Endothelial cell (in vitro differentiated cells): ENCODE results near the gene SF3B6. TPM values are rescaled to one million over a fixed set of nuclear protein-coding genes. Genes with fewer than 3 reads are reported as not detected.

Source experiments
- DNase-seq: peaks from one replicate; pipeline ENCODE4 v3.0.0; 2021; ENCODE audit warnings: low spot score
- H3K27ac Mint-ChIP-seq: one replicate; pipeline ENCODE4 v1.8.0; 2021; ENCODE audit warnings: mixed read lengths, inconsistent platforms; ENCODE audit not compliant: unreplicated experiment
- H3K27me3 Mint-ChIP-seq: one replicate; pipeline ENCODE4 v1.8.0; 2021; ENCODE audit warnings: mild to moderate bottlenecking, moderate library complexity, mixed read lengths, inconsistent platforms; ENCODE audit not compliant: unreplicated experiment
- H3K36me3 Mint-ChIP-seq: one replicate; pipeline ENCODE4 v1.8.0; 2021; ENCODE audit warnings: mild to moderate bottlenecking, low read depth, mixed read lengths, inconsistent platforms; ENCODE audit not compliant: unreplicated experiment
- H3K4me1 Mint-ChIP-seq: one replicate; pipeline ENCODE4 v1.8.0; 2021; ENCODE audit warnings: mild to moderate bottlenecking, mixed read lengths, inconsistent platforms; ENCODE audit not compliant: unreplicated experiment
- H3K4me3 Mint-ChIP-seq: one replicate; pipeline ENCODE4 v1.8.0; 2021; ENCODE audit warnings: mild to moderate bottlenecking, mixed read lengths, inconsistent platforms; ENCODE audit not compliant: unreplicated experiment
- H3K9me3 Mint-ChIP-seq: one replicate; pipeline ENCODE4 v1.8.0; 2021; ENCODE audit warnings: mixed read lengths, inconsistent platforms; ENCODE audit not compliant: unreplicated experiment
- total RNA-seq: library from RNA; stranded (reverse); fragmentation: NEBNext Ultra II Directional; extraction: Animal tissue kit (Norgen Biotek cat#: 25700); gene quantifications from one replicate; pipeline ENCODE4 v1.2.1, GENCODE V29; 2021; ENCODE audit not compliant: unreplicated experiment
- TF ChIP-seq, protein P1 (sequence below): fragments of 200-600 bp; sonication (generic); IDR thresholded peaks from one replicate; pipeline ENCODE4 v1.5.0; 2021; ENCODE audit warnings: antibody characterized with exemption; ENCODE audit not compliant: unreplicated experiment

The SF3B6 gene
- total RNA-seq, 1 donor from 2014 or later: 67.5 TPM

- Mint-ChIP-seq H3K4me1 (peaks cover 15% of the 10 kb centered on the region), H3K27me3 (peaks cover 4% of the 10 kb centered on the region), H3K4me3 (peak overlapping the region; percentile 69), H3K36me3 (peaks cover 10% of the 10 kb centered on the region), H3K9me3 (no peaks in the 10 kb centered on the region), H3K27ac (no peak overlapping the region)
- TF ChIP-seq, protein P1, sequence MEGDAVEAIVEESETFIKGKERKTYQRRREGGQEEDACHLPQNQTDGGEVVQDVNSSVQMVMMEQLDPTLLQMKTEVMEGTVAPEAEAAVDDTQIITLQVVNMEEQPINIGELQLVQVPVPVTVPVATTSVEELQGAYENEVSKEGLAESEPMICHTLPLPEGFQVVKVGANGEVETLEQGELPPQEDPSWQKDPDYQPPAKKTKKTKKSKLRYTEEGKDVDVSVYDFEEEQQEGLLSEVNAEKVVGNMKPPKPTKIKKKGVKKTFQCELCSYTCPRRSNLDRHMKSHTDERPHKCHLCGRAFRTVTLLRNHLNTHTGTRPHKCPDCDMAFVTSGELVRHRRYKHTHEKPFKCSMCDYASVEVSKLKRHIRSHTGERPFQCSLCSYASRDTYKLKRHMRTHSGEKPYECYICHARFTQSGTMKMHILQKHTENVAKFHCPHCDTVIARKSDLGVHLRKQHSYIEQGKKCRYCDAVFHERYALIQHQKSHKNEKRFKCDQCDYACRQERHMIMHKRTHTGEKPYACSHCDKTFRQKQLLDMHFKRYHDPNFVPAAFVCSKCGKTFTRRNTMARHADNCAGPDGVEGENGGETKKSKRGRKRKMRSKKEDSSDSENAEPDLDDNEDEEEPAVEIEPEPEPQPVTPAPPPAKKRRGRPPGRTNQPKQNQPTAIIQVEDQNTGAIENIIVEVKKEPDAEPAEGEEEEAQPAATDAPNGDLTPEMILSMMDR: no peak
- peak; percentile 46 for DNase-seq
Measured at GRCh38 chr2:24050041-24050979, 25.8 kb downstream of the SF3B6 start.

DNA sequence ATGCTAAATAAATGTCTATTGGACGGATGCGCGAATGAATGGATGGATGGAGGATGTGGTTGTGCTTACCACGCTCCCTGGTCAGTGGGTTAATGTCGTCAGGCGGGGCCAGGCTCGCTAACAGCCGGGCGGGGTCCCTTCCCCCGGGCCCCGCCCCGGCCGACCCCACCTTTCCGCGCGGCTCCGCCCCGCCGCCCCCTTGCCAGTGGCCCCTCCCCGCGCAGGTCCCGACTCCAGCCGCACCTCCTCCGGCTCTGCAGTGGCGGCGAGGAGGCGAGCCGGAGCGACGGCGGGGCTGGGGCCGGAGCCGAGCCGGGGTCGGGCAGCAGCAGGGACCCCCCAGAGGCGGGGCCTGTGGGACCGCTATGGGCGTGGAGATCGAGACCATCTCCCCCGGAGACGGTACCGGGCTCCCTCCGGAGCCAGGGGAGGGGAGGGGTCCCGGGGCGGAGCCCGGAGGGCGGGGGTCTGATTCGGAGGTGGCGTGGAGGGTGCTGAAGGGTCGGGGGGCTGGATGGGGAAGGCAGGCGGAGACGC, 26.6 kb downstream of the SF3B6 start, which contains the start of gene FKBP1B:
TSS of gene FKBP1B (plus strand) at position 257 of the 537 bp plus-strand sequence. CDS start at position 366, 109 bp downstream.
- no peaks in the 10 kb centered on the region for H3K9me3 Mint-ChIP-seq
- peaks cover 7% of the 10 kb centered on the region for H3K36me3 Mint-ChIP-seq
- TF ChIP-seq, protein P1: no peak
- peak within 1 kb of the TSS; percentile 95 for H3K4me3 Mint-ChIP-seq
- H3K4me1 Mint-ChIP-seq: peaks cover 19% of the 10 kb centered on the region
- H3K27ac Mint-ChIP-seq: peak within 1 kb of the TSS; percentile 57
- peak; percentile 65 for DNase-seq
- peaks cover 3% of the 10 kb centered on the region for H3K27me3 Mint-ChIP-seq

GRCh38 chr2:24048769-24049484, 27.2 kb downstream of the SF3B6 start:
- H3K4me3 Mint-ChIP-seq: peak overlapping the region; percentile 95
- peaks cover 3% of the 10 kb centered on the region for H3K36me3 Mint-ChIP-seq
- no peaks in the 10 kb centered on the region for H3K9me3 Mint-ChIP-seq
- peaks cover 3% of the 10 kb centered on the region for H3K27me3 Mint-ChIP-seq
- H3K27ac Mint-ChIP-seq: peak overlapping the region; percentile 57
- TF ChIP-seq, protein P1: no peak
- no peak for DNase-seq
- peaks cover 19% of the 10 kb centered on the region for H3K4me1 Mint-ChIP-seq

DNA sequence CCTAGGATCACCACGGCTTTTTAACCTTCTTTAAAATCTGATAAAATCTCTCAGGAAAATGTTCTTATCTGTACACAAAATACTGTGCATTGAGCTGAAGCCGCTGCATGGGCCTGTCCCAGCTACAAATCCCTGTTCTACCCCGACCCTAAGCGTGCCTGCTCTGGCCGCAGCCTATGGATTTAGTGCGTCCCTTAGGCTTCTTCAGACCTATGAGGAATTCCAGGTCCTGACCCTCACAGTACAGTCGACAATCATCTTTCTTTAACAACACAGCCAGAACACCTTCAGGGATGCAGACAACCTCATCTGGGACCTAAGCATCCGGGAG, 28.5 kb downstream of the SF3B6 start:
- Mint-ChIP-seq H3K27ac (no peak overlapping the region), H3K9me3 (no peaks in the 10 kb centered on the region), H3K4me3 (peak overlapping the region; percentile 99), H3K27me3 (peaks cover 3% of the 10 kb centered on the region), H3K36me3 (peaks cover 7% of the 10 kb centered on the region), H3K4me1 (peaks cover 19% of the 10 kb centered on the region)
- DNase-seq: no peak
- TF ChIP-seq, protein P1: no peak
